Measurements from ENCODE around the gene TEX19. TPM values are rescaled to one million over a fixed set of nuclear protein-coding genes. Genes with fewer than 3 reads are reported as not detected.

TEX19 gene
- total and polyA plus RNA-seq, 9 of the 15 experiments (the other 6 are each of a cell fraction or from before 2014, with no cell fraction given), result 0.10 to 4.9 (median 1.9) TPM

DNA sequence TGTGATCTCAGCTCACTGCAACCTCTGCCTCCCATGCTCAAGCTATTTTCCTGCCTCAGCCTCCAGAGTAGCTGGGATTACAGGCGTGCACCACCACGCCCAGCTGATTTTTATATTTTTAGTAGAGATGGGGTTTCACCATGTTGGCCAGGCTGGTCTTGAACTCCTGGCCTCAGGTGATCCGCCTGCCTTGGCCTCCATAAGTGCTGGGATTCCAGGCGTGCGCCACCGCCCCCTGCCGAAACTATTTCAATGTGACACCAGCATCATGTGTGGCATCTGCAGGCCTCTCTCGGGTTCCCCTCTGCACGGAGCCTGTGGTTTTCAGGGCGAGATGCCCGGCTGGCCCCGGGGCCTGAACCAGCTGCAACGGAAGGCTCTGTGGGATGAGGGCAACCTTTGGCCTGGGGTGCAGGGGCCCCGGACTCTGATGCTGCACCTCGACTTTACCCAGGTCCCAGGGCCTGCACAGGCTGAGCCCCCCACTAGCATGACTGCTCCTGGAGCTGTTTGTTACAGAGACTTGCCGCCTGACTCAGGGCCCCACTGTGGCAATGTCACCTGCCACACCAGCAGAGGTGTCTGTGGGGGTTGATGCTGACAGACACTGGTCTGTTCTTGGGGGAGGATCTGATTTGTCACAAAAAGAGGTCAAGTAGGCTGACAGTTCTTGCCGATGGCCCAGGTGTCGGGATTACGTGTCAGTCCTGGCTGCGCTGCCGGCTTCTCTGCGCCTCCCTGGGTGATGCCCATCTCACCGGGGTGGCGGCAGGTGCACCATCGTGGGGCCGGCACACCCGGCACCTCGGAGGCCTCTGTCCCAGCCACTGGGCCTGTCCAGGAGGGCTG is 8.6 kb upstream of the TEX19 start (continued):
- TF ChIP-seq FOXA1 (IDR thresholded peaks at IDR 0.05; ENCODE audit: borderline replicate concordance), result no peak
- TF ChIP-seq, protein P1, sequence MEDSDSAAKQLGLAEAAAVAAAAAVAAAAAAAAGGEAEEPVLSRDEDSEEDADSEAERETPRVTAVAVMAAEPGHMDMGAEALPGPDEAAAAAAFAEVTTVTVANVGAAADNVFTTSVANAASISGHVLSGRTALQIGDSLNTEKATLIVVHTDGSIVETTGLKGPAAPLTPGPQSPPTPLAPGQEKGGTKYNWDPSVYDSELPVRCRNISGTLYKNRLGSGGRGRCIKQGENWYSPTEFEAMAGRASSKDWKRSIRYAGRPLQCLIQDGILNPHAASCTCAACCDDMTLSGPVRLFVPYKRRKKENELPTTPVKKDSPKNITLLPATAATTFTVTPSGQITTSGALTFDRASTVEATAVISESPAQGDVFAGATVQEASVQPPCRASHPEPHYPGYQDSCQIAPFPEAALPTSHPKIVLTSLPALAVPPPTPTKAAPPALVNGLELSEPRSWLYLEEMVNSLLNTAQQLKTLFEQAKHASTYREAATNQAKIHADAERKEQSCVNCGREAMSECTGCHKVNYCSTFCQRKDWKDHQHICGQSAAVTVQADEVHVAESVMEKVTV (CRISPR knock-in tag; IDR thresholded peaks at IDR 0.05), result 0 out of 2 replicates have a peak, but pooled peaks have one; percentile 34
- TF ChIP-seq, protein P2, sequence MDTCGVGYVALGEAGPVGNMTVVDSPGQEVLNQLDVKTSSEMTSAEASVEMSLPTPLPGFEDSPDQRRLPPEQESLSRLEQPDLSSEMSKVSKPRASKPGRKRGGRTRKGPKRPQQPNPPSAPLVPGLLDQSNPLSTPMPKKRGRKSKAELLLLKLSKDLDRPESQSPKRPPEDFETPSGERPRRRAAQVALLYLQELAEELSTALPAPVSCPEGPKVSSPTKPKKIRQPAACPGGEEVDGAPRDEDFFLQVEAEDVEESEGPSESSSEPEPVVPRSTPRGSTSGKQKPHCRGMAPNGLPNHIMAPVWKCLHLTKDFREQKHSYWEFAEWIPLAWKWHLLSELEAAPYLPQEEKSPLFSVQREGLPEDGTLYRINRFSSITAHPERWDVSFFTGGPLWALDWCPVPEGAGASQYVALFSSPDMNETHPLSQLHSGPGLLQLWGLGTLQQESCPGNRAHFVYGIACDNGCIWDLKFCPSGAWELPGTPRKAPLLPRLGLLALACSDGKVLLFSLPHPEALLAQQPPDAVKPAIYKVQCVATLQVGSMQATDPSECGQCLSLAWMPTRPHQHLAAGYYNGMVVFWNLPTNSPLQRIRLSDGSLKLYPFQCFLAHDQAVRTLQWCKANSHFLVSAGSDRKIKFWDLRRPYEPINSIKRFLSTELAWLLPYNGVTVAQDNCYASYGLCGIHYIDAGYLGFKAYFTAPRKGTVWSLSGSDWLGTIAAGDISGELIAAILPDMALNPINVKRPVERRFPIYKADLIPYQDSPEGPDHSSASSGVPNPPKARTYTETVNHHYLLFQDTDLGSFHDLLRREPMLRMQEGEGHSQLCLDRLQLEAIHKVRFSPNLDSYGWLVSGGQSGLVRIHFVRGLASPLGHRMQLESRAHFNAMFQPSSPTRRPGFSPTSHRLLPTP (IDR thresholded peaks at IDR 0.05; ENCODE audit: borderline replicate concordance, extremely low read depth, insufficient read length), result peak; percentile 60
- TF ChIP-seq SP2 (IDR thresholded peaks at IDR 0.05; ENCODE audit: extremely low read depth, low read depth, low read length, poor library complexity, severe bottlenecking), result no peak
- no peak for TF ChIP-seq POU5F1 (IDR thresholded peaks at IDR 0.05; ENCODE audit: borderline replicate concordance, low read depth, low read length, partially characterized antibody)
- TF ChIP-seq KDM1A (IDR thresholded peaks at IDR 0.05), result no peak; a peak in 1 of 4 replicates
- TF ChIP-seq RCOR1 (IDR thresholded peaks at IDR 0.05; ENCODE audit: borderline replicate concordance in 1 of 2, low read depth in 2 of 2, low read length in 2 of 2), result peak in 1 of 2 experiments; percentile 31; a peak in 1 of 4 replicates
- peak; percentile 18; the same call in 1 of the 2 replicates for TF ChIP-seq L3MBTL2 (IDR thresholded peaks at IDR 0.05)
- TF ChIP-seq GABPB2 (CRISPR knock-in tag; conservative IDR thresholded peaks at IDR 0.05), result no peak
- TF ChIP-seq PHF20 (IDR thresholded peaks at IDR 0.05; ENCODE audit: partially characterized antibody), result peak; percentile 37
- peak; percentile 40 for TF ChIP-seq STAG1 (CRISPR knock-in tag; IDR thresholded peaks at IDR 0.05; ENCODE audit: borderline replicate concordance)
- TF ChIP-seq, protein P3, sequence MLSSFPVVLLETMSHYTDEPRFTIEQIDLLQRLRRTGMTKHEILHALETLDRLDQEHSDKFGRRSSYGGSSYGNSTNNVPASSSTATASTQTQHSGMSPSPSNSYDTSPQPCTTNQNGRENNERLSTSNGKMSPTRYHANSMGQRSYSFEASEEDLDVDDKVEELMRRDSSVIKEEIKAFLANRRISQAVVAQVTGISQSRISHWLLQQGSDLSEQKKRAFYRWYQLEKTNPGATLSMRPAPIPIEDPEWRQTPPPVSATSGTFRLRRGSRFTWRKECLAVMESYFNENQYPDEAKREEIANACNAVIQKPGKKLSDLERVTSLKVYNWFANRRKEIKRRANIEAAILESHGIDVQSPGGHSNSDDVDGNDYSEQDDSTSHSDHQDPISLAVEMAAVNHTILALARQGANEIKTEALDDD (IDR thresholded peaks at IDR 0.05), result no peak
- TF ChIP-seq, protein P4, sequence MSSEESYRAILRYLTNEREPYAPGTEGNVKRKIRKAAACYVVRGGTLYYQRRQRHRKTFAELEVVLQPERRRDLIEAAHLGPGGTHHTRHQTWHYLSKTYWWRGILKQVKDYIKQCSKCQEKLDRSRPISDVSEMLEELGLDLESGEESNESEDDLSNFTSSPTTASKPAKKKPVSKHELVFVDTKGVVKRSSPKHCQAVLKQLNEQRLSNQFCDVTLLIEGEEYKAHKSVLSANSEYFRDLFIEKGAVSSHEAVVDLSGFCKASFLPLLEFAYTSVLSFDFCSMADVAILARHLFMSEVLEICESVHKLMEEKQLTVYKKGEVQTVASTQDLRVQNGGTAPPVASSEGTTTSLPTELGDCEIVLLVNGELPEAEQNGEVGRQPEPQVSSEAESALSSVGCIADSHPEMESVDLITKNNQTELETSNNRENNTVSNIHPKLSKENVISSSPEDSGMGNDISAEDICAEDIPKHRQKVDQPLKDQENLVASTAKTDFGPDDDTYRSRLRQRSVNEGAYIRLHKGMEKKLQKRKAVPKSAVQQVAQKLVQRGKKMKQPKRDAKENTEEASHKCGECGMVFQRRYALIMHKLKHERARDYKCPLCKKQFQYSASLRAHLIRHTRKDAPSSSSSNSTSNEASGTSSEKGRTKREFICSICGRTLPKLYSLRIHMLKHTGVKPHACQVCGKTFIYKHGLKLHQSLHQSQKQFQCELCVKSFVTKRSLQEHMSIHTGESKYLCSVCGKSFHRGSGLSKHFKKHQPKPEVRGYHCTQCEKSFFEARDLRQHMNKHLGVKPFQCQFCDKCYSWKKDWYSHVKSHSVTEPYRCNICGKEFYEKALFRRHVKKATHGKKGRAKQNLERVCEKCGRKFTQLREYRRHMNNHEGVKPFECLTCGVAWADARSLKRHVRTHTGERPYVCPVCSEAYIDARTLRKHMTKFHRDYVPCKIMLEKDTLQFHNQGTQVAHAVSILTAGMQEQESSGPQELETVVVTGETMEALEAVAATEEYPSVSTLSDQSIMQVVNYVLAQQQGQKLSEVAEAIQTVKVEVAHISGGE (CRISPR knock-in tag; IDR thresholded peaks at IDR 0.05), result peak in 1 of 3 experiments; percentile 25; a peak in 1 of 6 replicates
- no peak for TF ChIP-seq POLR2AphosphoS5 (IDR thresholded peaks at IDR 0.05; ENCODE audit: control insufficient read depth, insufficient read depth, low read depth, low read length)
- no peak for TF ChIP-seq NEUROD1 (IDR thresholded peaks at IDR 0.05; ENCODE audit: borderline replicate concordance, low read depth, low read length, partially characterized antibody)
- TF ChIP-seq ZSCAN32 (CRISPR knock-in tag; IDR thresholded peaks at IDR 0.05), result no peak
